GM18870 (cell line): ENCODE measurements around the gene TCP10L.

Experiments
- ATAC-seq: cut with Tn5 transposase; IDR thresholded peaks from one replicate; pipeline ENCODE4 v1.9.1; 2021; ENCODE audit warnings: moderate library complexity; ENCODE audit not compliant: unreplicated experiment

Gene TCP10L

DNA sequence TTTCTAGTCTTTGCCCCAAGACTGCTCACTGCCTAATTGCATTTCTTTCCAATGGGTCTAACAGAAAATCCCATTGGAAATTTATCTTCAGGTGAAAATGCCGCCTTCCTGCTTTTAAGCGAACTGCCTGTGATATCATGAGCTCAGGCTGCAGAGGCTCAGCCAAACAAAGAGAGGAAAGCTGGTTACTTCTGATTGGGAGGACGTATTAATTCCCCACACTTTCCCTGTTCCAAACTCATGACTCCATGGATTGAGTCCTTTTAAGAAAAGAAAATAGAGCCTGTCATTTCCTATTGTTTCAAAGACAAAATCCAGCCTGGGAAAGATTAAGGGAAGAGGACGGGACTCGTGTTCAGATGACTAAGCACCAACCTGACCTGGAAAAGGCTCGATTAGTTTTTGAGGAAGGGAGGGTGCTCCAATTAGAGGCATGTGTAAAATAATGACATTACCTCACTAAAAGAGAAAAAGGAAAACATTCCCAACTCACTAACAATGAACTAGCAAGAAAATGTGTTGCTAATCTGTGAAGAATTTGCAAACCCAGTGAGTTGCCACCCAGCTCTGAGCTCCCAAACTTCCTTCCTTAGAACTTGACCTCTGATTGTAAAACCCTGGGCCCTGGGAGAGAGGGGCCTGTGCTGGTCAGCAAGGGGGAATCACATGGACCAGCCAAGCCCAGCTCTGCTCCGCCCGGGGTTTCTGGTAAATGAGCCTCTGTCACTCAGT lies 61.2 kb downstream of the TCP10L start:
- ATAC-seq = no peak
